GM12878 (cell line): ENCODE measurements around the gene VIPR2.

ENCODE experiments used
- GABPA ChIP-seq: IDR thresholded peaks from 2 replicates; pipeline ENCODE4 v1.6.1; 2014; ENCODE audit warnings: antibody characterized with exemption, low read depth, mild to moderate bottlenecking, inconsistent platforms
- NFYB ChIP-seq: IDR thresholded peaks from 2 replicates; pipeline ENCODE4 v1.6.1; 2011; ENCODE audit warnings: low read depth, mild to moderate bottlenecking, low read length, improper control_type of control experiment, moderate library complexity; ENCODE audit not compliant: insufficient read depth
- POLR2A ChIP-seq: IDR thresholded peaks from 2 replicates; pipeline ENCODE4 v1.6.1; 2011; ENCODE audit warnings: low read depth, mild to moderate bottlenecking, low read length
- POLR2AphosphoS5 ChIP-seq: IDR thresholded peaks from 2 replicates; pipeline ENCODE4 v1.6.1; 2011; ENCODE audit warnings: mild to moderate bottlenecking, low read length, inconsistent platforms
- REST ChIP-seq: IDR thresholded peaks from 2 replicates; pipeline ENCODE4 v1.6.1; 2012; ENCODE audit warnings: mild to moderate bottlenecking, low read depth, low read length
- SIN3A ChIP-seq: IDR thresholded peaks from 2 replicates; pipeline ENCODE4 v1.6.1; 2012; ENCODE audit warnings: low read depth, low read length, improper control_type of control experiment
- SKIL ChIP-seq: fragments of 450-650 bp; IDR thresholded peaks from 2 replicates; pipeline ENCODE4 v1.6.1; 2017; ENCODE audit warnings: mild to moderate bottlenecking, low read depth, inconsistent platforms; ENCODE audit not compliant: poor library complexity, severe bottlenecking
- ZBTB4 ChIP-seq: fragments of 450-650 bp; formaldehyde crosslinking; IDR thresholded peaks from 2 replicates; pipeline ENCODE4 v1.4.0; 2022; ENCODE audit warnings: mild to moderate bottlenecking, moderate library complexity

- TF ChIP-seq GABPA (no peak), REST (no peak), SKIL (no peak), POLR2AphosphoS5 (no peak), POLR2A (no peak), SIN3A (no peak), ZBTB4 (CRISPR knock-in tag) (no peak), NFYB (no peak)
These were observed 127.5 kb downstream of the VIPR2 start for GRCh38 chr7:159017210-159017609.
